NB4 (cell line): Measurements from ENCODE around the gene KNTC1.

Experiments
- DNase-seq: peaks from one replicate; pipeline ENCODE4 v3.0.0; 2010; ENCODE audit warnings: low read depth
- H3K4me3 ChIP-seq: one replicate; pipeline ENCODE4 v1.5.1; 2011; ENCODE audit warnings: mild to moderate bottlenecking, low read depth, low read length, moderate library complexity
- CTCF ChIP-seq: IDR thresholded peaks from one replicate; pipeline ENCODE4 v1.5.1; 2012; ENCODE audit warnings: low read depth, low read length
- MYC ChIP-seq: IDR thresholded peaks from 2 replicates; pipeline ENCODE4 v1.6.1; 2011; ENCODE audit warnings: low read depth, low read length
- POLR2A ChIP-seq: IDR thresholded peaks from 2 replicates; pipeline ENCODE4 v1.6.1; 2011; ENCODE audit warnings: mild to moderate bottlenecking; ENCODE audit not compliant: insufficient read length; ENCODE audit errors: extremely low read depth
- TF ChIP-seq, protein P1 (sequence below): IDR thresholded peaks from 2 replicates; pipeline ENCODE4 v1.6.1; 2011; ENCODE audit warnings: low read depth, low read length

Gene KNTC1

GRCh38 chr12:122523846-122524718 lies 3.0 kb upstream of the KNTC1 start:
- peak overlapping the region; percentile 94 for H3K4me3 ChIP-seq
- DNase-seq: no peak
- TF ChIP-seq CTCF: no peak
- no peak for TF ChIP-seq MYC
- TF ChIP-seq, protein P1, sequence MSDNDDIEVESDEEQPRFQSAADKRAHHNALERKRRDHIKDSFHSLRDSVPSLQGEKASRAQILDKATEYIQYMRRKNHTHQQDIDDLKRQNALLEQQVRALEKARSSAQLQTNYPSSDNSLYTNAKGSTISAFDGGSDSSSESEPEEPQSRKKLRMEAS: no peak

- TF ChIP-seq MYC (no peak), POLR2A (no peak), CTCF (no peak)
- TF ChIP-seq, protein P1: no peak
- DNase-seq: peak; percentile 86
- peak overlapping the region; percentile 87 for H3K4me3 ChIP-seq
Observed at GRCh38 chr12:122527478-122527944, 462 bp downstream of the KNTC1 start.

DNA sequence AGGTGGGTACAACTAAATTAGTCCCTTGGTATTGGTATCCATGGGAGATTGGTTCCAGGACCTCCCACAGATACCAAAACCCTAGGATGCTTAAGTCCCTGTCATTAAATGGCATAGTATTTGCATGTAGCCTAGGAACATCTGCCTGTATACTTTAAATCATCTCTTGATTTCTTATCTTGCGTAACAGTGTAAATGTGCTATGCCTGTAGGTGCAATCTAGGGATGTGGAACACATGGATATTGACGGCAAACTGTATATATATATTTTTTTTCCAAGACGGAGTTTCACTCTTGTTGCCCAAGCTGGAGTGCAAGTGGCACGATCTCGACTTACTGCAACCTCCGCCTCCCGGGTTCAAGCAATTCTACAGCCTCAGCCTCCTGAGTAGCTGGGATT lies 1.5 kb downstream of the KNTC1 start:
- peak overlapping the region; percentile 87 for H3K4me3 ChIP-seq
- TF ChIP-seq CTCF (no peak), POLR2A (no peak), MYC (no peak)
- TF ChIP-seq, protein P1: no peak
- DNase-seq: no peak

GRCh38 chr12:122528992-122529391 lies 1.9 kb downstream of the KNTC1 start:
- H3K4me3 ChIP-seq: no peak overlapping the region
- TF ChIP-seq, protein P1: no peak
- TF ChIP-seq POLR2A (no peak), CTCF (no peak), MYC (no peak)
- no peak for DNase-seq

- DNase-seq: no peak
- no peak overlapping the region for H3K4me3 ChIP-seq
- TF ChIP-seq POLR2A: no peak
- TF ChIP-seq MYC: no peak
- TF ChIP-seq, protein P1: no peak
- no peak for TF ChIP-seq CTCF
Observed at GRCh38 chr12:122533856-122534255, 6.8 kb downstream of the KNTC1 start.
